ENCODE results near the gene MCTP1.

DNA sequence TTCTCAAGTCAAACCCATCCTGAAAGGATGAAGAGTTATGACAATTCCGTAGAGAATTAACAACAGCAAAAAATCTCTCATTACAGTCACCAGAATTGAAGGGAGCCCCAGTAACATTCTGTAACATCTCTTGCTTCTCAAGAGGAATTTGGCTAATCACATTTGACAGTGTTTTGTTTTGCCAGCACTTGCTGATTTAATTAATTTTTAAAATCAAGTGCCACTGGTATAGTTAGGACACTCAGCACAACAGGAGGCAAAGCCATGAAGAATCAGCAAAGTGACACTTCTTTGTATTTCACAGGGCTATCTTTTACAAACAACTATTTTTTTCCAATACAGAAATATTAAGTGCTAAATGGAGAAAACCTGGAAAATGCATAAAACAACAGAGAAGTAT, 152.8 kb downstream of the MCTP1 start:
- TF ChIP-seq, protein P1, sequence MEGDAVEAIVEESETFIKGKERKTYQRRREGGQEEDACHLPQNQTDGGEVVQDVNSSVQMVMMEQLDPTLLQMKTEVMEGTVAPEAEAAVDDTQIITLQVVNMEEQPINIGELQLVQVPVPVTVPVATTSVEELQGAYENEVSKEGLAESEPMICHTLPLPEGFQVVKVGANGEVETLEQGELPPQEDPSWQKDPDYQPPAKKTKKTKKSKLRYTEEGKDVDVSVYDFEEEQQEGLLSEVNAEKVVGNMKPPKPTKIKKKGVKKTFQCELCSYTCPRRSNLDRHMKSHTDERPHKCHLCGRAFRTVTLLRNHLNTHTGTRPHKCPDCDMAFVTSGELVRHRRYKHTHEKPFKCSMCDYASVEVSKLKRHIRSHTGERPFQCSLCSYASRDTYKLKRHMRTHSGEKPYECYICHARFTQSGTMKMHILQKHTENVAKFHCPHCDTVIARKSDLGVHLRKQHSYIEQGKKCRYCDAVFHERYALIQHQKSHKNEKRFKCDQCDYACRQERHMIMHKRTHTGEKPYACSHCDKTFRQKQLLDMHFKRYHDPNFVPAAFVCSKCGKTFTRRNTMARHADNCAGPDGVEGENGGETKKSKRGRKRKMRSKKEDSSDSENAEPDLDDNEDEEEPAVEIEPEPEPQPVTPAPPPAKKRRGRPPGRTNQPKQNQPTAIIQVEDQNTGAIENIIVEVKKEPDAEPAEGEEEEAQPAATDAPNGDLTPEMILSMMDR (IDR thresholded peaks at IDR 0.05) = no peak
- no peak for TF ChIP-seq POLR2A (IDR thresholded peaks at IDR 0.05)
